GM19193 (cell line): ENCODE measurements around the gene UBL4B.

Experiments
- POLR2A ChIP-seq: IDR thresholded peaks from 4 replicates; pipeline ENCODE4 v1.6.1; 2011; ENCODE audit not compliant: insufficient read depth, insufficient read length; ENCODE audit errors: extremely low read depth

Gene UBL4B

GRCh38 chr1:110094931-110095654, 17.1 kb upstream of the UBL4B start:
- no peak for TF ChIP-seq POLR2A

- no peak for TF ChIP-seq POLR2A
These were observed 14.6 kb upstream of the UBL4B start for GRCh38 chr1:110097507-110098221.

DNA sequence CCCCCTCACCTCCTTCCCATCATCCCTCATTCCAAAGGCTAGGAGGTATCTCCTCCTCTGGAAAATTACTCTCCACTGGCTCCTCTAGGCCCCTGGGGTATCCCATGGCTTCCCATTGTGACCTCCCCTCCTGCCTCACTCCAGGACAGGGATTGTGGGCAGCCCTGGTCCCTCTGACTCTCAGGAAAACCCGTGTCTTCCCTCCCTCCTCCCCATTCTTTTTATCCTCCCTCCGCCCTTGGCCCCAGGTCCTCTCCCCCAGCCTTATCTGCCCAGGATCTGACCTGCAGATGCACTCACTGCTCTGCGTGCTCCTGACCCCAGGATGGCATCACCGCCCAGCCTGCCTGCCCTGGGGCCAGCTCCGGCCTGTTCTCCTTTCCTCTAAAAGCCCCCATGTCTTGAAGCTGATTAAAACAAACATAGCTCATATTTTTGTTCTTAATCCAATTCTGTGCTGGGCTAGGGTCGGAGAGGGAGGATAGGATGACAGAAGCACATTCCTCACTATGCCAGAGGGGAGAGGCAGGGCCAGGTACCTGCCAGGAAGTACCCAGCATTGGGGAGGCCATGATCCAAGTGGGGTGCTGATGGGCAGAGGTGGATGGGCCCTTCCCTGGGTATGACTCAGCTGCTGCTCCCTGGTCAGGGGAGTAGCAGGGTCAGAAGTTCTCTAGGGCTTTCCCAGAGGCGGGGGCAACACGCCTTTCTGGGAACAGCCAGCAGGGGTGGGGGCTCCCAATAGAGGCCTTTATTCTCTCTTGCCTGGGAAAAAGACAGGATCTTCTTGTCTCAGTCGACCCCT, 13.8 kb upstream of the UBL4B start:
- no peak for TF ChIP-seq POLR2A

- TF ChIP-seq POLR2A, result no peak
These were observed 11.9 kb upstream of the UBL4B start for GRCh38 chr1:110100335-110100734.

GRCh38 chr1:110102081-110102480, 10.2 kb upstream of the UBL4B start:
- no peak for TF ChIP-seq POLR2A

DNA sequence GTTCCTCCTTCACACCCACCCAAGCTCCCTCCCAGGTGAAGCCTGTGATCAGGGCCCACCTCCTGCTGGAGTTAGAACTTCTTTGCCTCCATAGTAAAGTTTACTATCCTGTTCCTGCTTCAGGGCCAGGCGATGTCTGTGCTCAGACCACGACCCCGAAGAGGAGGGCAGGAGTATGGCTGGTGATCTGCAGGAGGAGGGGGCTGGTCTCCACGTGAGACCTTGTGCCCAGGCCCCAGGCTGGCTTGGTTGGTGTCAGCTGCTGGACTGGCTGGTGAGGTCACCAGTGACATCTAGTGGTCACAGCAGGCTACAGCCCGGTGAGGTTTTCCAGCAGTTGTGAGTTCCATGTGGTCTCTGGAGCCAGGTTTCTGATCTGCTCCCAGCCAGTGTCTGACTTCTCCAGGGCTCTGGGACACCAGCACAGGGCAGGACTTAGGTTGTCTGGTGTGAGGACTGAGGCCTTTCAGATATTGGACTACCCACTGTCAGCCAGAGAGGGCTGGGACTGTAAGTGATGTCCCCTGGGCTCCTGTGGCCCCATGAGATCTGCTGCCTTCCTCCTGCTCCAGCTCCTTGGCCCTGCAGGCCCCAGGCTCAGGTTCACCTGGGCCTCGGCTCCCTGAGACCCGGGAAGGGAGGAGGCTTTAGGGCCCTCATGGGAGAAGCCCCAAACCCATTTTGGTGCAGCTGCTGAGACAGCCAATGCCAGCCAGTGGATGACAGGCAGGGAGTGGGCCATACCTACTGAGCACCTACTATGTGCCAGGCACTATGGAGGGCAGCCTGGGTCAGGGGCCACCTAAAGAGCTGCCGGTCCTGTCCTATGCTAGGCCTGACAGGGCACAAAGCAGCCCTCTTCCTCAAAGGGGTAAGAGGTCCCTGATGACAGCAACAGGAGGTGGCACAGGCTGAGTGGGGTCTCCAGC, 6.0 kb upstream of the UBL4B start:
- TF ChIP-seq POLR2A, result no peak

- no peak for TF ChIP-seq POLR2A
These were observed 4.3 kb upstream of the UBL4B start for GRCh38 chr1:110107867-110108469.

DNA sequence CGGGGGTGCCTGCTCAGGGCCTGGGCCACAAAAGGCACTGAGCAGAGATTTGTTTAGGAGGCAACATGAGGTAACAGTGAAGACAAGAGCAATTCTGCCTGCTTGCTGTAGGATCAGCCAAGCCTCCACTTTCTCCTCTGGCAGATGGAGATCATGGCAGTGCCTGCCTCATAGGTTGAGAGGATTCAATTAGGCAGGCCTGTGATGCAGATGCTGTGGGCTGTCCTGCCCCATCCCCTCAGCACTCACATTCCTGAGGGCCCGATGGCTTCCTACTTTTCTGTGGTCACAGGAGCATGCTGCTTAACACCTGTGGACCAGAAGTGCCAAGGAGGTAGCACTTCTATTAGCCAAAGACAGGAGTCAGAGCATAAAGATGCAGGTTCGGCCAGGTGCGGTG, 1.2 kb upstream of the UBL4B start:
- no peak for TF ChIP-seq POLR2A

GRCh38 chr1:110112656-110113055, 413 bp downstream of the UBL4B start:
- TF ChIP-seq POLR2A, result no peak

DNA sequence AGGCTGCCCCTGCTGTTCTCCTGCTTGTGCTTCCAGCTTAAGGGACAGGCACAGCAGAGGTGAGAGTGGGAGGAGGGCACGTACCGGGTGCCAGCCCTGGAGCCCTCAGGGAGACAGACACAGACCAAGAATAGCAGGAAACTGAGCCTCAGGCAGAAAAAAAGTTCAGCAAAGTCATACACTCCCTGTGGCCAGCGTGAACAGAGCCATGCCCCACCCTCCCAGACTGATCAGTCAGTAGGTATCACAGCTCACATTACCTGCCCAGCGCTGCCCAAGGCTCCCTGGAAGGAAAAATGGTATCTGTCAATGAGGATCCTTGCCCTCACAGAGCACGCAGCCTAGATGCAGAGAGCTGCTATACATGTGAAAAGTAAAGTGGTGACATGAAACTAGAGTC, 1.3 kb downstream of the UBL4B start:
- no peak for TF ChIP-seq POLR2A

- TF ChIP-seq POLR2A, result no peak
These were observed 1.9 kb downstream of the UBL4B start for GRCh38 chr1:110114173-110114572.

DNA sequence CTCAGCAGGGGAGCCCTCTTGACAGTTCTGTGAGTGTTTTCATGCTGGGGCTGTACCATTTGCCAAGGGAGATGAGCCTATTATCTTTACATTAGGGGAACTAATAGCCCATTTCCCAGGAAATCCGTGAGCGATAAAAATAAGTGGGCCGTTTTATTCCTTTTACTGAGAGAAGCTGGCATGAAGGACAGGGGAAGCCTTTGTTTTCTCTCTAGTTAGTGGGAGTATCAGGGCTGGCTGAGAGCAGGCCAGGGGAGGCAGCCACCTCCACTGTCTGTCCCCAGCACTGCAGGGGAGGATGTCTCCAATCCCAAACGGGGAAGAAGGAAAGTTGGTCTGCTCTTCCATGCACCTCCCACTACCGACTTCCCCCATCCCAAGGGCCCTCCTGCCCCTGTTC, 2.5 kb downstream of the UBL4B start:
- no peak for TF ChIP-seq POLR2A

DNA sequence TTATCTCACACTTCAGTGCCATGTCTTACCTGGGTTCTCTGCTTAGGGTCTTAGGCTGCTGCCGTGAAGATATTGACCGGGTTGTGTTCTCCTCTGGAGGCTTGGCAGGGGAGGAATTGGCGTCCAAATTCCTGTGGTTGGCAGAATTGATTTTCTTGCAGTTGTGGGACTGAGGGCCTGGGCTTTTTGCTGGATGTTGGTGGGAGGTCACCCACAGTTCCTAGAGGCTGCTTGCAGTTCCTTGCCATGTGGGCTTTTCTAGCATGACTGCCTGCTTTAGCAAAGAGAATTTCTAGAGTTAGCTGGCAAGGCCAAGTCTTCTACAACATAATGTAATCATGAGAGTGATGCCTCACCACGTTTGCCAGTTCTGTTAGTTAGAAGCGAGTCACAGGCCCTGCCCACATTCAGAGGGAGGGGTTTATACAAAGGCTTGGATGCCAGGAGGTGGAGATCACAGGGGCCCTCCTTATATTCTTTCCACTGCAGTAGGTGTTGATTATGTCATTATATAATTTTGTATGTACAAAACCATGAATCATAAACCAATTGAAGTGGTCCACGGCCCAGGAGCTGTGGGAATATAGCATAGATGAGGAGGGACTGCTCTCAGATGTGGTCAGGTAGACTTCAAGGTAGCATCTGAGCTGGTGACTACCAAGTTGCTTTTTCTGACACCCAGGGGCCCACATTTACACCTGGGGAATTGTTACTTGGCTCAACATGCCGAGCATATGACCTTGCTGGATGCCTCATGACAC, 6.6 kb downstream of the UBL4B start:
- TF ChIP-seq POLR2A, result no peak
